ENCODE results near the gene CUEDC1.

- TF ChIP-seq CTCF (IDR thresholded peaks at IDR 0.05; ENCODE audit: low read length) (no peak), EZH2 (optimal IDR thresholded peaks at IDR 0.05; ENCODE audit: low read depth, low read length) (no peak), EZH2phosphoT487 (IDR thresholded peaks at IDR 0.05; ENCODE audit: low read length) (no peak)
Measured at GRCh38 chr17:57924677-57925076, 30.5 kb downstream of the CUEDC1 start.

Measured in MM.1S (cell line).